Epithelial cell of esophagus (primary cell): ENCODE data around the gene ENG.
A peak's percentile ranks its signal among the peaks of the same experiment; 100 is the strongest.

Experiments used
- DNase-seq: peaks from one replicate; pipeline ENCODE4 v3.0.0; 2010; ENCODE audit warnings: low read depth
- H3K4me3 ChIP-seq: 2 replicates; pipeline ENCODE4 v1.5.1; 2011; ENCODE audit warnings: mild to moderate bottlenecking, low read length, control low read depth
- CTCF ChIP-seq: IDR thresholded peaks from 2 replicates; pipeline ENCODE4 v1.5.1; 2011; ENCODE audit warnings: low read depth, mild to moderate bottlenecking, low read length, control low read depth, inconsistent platforms; ENCODE audit not compliant: insufficient read depth; ENCODE audit errors: missing control alignments

The ENG gene

DNA sequence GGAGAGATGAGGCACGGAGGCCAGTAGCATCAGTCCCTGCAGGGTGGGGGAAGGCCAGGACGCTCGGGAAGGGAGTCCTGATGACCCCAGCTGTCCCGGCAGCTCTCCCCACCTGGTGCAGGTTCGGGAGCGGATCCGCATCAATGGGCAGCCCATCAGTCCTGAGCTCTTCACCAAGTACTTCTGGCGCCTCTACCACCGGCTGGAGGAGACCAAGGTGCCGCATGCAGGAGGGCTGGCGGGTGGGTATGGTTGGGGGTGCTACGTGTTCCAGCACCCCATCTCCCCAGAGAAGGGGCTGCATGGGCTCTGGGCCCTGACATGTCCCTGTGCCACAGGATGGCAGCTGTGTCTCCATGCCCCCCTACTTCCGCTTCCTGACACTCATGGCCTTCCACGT lies 47.6 kb downstream of the ENG start:
- DNase-seq, result no peak
- TF ChIP-seq CTCF, result no peak
- no peak overlapping the region for H3K4me3 ChIP-seq

DNA sequence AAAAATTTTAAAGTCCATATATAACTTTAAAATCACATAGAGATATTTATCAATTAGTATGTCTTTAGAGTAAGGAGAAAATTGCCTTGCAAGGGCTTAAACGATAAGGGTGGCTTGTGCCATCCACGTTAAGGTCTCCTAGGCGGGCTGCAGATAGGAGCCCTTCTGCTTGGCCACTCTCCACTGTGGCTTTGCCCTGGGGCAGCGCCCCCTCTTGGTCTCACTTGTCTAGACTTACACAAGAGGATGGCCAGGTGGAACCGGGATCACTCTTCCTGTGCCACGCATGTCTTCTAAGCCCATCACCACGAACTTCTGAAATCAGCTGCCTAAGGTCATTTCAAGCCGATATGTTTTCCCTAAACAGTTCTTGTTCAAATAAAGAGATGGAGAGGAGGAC lies 48.8 kb downstream of the ENG start:
- peak; percentile 39 for DNase-seq
- H3K4me3 ChIP-seq, result no peak overlapping the region
- TF ChIP-seq CTCF, result peak; percentile 32

GRCh38 chr9:127803507-127804352 lies 50.7 kb downstream of the ENG start:
- DNase-seq, result peak; percentile 92
- H3K4me3 ChIP-seq, result peak overlapping the region; percentile 91
- no peak for TF ChIP-seq CTCF

GRCh38 chr9:127802576-127803443 lies 51.6 kb downstream of the ENG start, which contains the start of gene FPGS:
Gene FPGS, plus strand, starts transcription at chr9:127802882. Its CDS starts 43 bp downstream, at chr9:127802925.
- peak within 1 kb of the TSS; percentile 91 for H3K4me3 ChIP-seq
- TF ChIP-seq CTCF, result no peak
- DNase-seq, result peak; percentile 71

DNA sequence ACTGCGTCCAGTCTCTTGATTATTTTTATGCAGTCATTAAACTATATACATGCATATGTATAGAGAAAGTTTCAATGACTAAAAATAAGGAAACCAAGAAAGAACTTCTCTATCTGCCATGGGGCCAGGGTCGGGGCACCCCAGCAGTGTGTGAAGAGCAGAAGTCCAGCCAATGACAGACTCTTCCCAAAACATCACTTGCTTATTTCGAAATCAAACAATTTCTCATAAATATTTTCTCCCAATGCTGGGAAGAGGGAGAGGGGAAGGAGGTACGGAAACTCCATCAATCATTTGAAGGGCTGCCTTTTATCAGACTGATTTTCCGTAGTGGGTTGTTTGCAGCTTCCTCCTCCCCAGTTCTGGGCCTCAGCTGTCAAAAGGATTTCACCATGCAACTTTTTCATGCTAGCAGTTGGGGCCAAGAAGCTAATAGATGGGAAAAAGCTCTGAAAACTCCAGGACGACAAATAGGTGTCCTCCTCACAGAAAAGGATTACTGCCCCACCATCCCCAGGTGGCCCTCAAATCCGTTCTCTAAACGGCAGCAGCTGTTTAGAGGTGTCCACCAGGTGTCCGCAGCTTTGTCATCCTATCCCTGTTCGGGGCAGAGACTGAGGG lies 52.4 kb downstream of the ENG start:
- H3K4me3 ChIP-seq, result no peak overlapping the region
- peak; percentile 16 for DNase-seq
- no peak for TF ChIP-seq CTCF

GRCh38 chr9:127796852-127797370 lies 57.5 kb downstream of the ENG start:
- TF ChIP-seq CTCF, result no peak
- no peak for DNase-seq
- H3K4me3 ChIP-seq, result no peak overlapping the region
